Vagina (tissue), 2 donors: Measurements from ENCODE around the gene USH1C. TPM values are rescaled to one million over a fixed set of nuclear protein-coding genes. Genes with fewer than 3 reads are reported as not detected.

Experiments used
- DNase-seq, 2 donors: peaks; one replicate each; pipeline ENCODE4 v3.0.0-alpha.2; 2017; ENCODE audit errors: extremely low spot score in 2 of 2
- H3K27ac ChIP-seq: fragments of 200-600 bp; sonication (generic); one replicate; pipeline ENCODE4 v1.5.1; 2019
- H3K27me3 ChIP-seq: fragments of 200-600 bp; sonication (generic); one replicate; pipeline ENCODE4 v1.5.1; 2019
- H3K36me3 ChIP-seq, 2 donors: fragments of 200-600 bp; sonication (generic); one replicate each; pipeline ENCODE4 v1.5.1; 2017 to 2019
- H3K4me1 ChIP-seq: fragments of 200-600 bp; sonication (generic); one replicate; pipeline ENCODE4 v1.5.1; 2019
- H3K4me3 ChIP-seq, 2 donors: fragments of 200-600 bp; sonication (generic); 1 replicate in 1 of 2; 2 replicates in 1 of 2; pipeline ENCODE4 v1.5.1; 2016 to 2019
- H3K9me3 ChIP-seq: fragments of 200-600 bp; sonication (generic); one replicate; pipeline ENCODE4 v1.5.1; 2019
- POLR2A ChIP-seq, 2 donors: fragments of 450-650 bp; IDR thresholded peaks; one replicate each; pipeline ENCODE4 v1.6.1; 2017; ENCODE audit warnings: antibody characterized with exemption in 2 of 2, mild to moderate bottlenecking in 2 of 2, moderate library complexity in 2 of 2
- POLR2AphosphoS5 ChIP-seq, 2 donors: sonication (generic); formaldehyde crosslinking; IDR thresholded peaks; one replicate each; pipeline ENCODE4 v1.9.0; 2017; ENCODE audit warnings: antibody characterized with exemption in 2 of 2, mild to moderate bottlenecking in 2 of 2, low read depth in 1 of 2; ENCODE audit not compliant: insufficient read depth in 1 of 2
- intact Hi-C: fragments of 100-400 bp; cut with DNase I; formaldehyde crosslinking; loops from one replicate; pipeline ENCODE4 v1.15.1; 2023
- total RNA-seq: library from RNA; depleted of rRNA; stranded (reverse); fragments of >200 nt; gene quantifications from one replicate; pipeline ENCODE4 v1.2.3, GENCODE V29; 2016
- TF ChIP-seq, protein P1 (sequence below), 3 experiments: fragments of 450-650 bp in 2 of 3; fragments of 200-600 bp in 1 of 3; sonication (generic) in 1 of 3; IDR thresholded peaks; one replicate each; pipeline ENCODE4 v1.5.1; 2017 to 2019; ENCODE audit warnings: antibody characterized with exemption in 3 of 3, mild to moderate bottlenecking in 2 of 3, moderate library complexity in 2 of 3

USH1C gene
- total RNA-seq, 1 donor from 2014 or later, result not detected

DNA sequence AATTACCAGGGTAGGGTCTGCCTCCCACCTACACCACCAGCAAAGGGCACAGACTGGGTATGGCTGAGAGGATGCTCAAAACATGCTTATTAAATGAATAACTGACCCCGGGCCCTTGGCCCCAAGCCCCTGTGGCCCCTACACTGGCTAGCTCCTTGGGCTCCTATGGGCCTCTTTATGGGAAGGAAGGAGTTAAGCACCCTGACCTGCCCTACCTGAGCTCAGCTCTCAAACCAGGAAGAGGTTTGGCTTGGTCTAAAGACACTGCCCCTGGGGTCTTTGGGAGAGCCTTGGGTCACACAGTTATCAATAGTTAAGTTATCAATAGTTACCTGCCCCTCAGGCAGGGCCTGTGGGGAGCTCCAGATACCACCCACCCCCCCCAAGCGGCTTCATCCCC is 1.2 kb downstream of the USH1C start:
- H3K27ac ChIP-seq, result no peak overlapping the region
- no peak for DNase-seq
- no peak overlapping the region for H3K4me3 ChIP-seq
- TF ChIP-seq POLR2AphosphoS5 (IDR thresholded peaks at IDR 0.05; ENCODE audit: insufficient read depth in 1 of 2, low read depth in 1 of 2) (no peak), POLR2A (IDR thresholded peaks at IDR 0.05) (no peak)
- TF ChIP-seq, protein P1, sequence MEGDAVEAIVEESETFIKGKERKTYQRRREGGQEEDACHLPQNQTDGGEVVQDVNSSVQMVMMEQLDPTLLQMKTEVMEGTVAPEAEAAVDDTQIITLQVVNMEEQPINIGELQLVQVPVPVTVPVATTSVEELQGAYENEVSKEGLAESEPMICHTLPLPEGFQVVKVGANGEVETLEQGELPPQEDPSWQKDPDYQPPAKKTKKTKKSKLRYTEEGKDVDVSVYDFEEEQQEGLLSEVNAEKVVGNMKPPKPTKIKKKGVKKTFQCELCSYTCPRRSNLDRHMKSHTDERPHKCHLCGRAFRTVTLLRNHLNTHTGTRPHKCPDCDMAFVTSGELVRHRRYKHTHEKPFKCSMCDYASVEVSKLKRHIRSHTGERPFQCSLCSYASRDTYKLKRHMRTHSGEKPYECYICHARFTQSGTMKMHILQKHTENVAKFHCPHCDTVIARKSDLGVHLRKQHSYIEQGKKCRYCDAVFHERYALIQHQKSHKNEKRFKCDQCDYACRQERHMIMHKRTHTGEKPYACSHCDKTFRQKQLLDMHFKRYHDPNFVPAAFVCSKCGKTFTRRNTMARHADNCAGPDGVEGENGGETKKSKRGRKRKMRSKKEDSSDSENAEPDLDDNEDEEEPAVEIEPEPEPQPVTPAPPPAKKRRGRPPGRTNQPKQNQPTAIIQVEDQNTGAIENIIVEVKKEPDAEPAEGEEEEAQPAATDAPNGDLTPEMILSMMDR (IDR thresholded peaks at IDR 0.05), result no peak
- no peaks in the 10 kb centered on the region for H3K27me3 ChIP-seq
- intact Hi-C loops, result no loop called here
- peaks cover 6% of the 10 kb centered on the region for H3K4me1 ChIP-seq
- H3K36me3 ChIP-seq, result no peaks in the 10 kb centered on the region
- no peaks in the 10 kb centered on the region for H3K9me3 ChIP-seq

DNA sequence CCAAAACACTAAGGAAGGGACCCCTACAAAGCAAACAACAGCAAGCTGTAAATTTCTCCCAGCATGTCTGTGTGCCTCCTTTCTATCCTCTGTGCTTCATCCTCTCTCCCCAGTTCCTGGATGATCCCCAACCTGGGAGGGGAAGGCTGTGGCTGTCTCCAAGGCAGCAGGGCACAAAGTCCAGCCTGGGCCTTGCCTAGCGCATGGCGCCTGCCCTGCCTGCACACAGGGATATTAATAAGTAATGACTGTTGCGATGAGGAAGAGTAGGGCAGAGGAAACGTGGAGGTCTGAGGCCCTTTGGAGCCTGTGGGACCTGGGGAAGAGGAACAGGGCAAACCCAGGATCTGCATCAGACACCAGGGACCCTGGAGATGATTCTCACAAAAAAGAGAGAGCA is 2.0 kb downstream of the USH1C start:
- Histone ChIP-seq H3K27me3 (no peaks in the 10 kb centered on the region), H3K4me3 (no peak overlapping the region), H3K27ac (no peak overlapping the region), H3K36me3 (no peaks in the 10 kb centered on the region), H3K4me1 (peaks cover 6% of the 10 kb centered on the region), H3K9me3 (no peaks in the 10 kb centered on the region)
- TF ChIP-seq POLR2AphosphoS5 (IDR thresholded peaks at IDR 0.05; ENCODE audit: insufficient read depth in 1 of 2, low read depth in 1 of 2) (no peak), POLR2A (IDR thresholded peaks at IDR 0.05) (no peak)
- TF ChIP-seq, protein P1 (IDR thresholded peaks at IDR 0.05), result no peak
- intact Hi-C loops, result no loop called here
- no peak for DNase-seq

DNA sequence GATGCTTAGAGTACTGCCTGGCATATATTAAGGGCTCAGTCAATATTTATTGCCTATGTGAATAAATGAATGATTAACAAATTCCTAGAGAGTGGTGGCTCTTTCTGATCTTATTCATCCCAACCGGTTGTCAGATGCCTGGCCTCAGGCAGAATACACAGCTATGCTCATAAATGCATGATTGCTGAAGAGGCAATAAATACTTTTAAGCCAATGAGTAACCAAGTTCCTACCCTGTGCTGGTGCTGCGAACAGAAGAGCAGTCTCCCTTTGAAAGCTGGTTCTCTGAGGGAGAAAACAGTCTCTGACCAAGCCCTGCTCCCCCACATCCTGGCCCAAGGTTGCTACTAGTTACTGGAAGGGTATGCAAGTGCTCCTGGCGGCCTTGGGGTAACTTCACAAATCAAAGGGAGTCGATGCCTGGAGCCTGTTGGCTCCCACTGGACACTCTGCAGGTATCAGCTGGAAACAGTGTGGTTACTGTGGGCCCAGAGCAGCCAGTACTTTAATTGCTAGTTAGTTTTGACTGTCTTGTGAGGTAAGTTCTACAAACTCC is 2.8 kb downstream of the USH1C start:
- intact Hi-C loops, result no loop called here
- H3K9me3 ChIP-seq, result no peaks in the 10 kb centered on the region
- H3K36me3 ChIP-seq, result no peaks in the 10 kb centered on the region
- TF ChIP-seq, protein P1 (IDR thresholded peaks at IDR 0.05), result no peak
- TF ChIP-seq POLR2AphosphoS5 (IDR thresholded peaks at IDR 0.05; ENCODE audit: insufficient read depth in 1 of 2, low read depth in 1 of 2) (no peak), POLR2A (IDR thresholded peaks at IDR 0.05) (no peak)
- no peaks in the 10 kb centered on the region for H3K27me3 ChIP-seq
- H3K4me3 ChIP-seq, result no peak overlapping the region
- DNase-seq, result no peak
- no peak overlapping the region for H3K27ac ChIP-seq
- H3K4me1 ChIP-seq, result peaks cover 6% of the 10 kb centered on the region

DNA sequence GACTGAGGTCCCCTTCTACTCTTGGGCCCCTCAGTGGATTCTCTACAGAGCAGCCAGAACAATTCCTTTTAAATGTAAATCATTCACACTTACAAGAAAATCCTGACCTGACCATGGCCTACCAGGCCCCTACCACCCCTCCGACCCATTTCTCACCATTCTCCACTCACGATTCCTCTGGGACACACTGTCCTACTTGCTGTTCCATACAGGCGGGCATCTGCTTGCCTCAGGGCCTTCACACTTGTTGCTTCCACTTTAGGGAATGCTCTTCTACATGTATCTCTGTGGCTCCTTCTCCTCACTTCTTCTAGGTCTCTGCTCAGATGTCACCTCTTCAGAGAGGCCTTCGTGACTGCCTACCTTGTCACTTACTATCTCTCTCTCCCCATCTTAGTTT is 3.4 kb downstream of the USH1C start:
- TF ChIP-seq POLR2A (IDR thresholded peaks at IDR 0.05), result no peak
- TF ChIP-seq POLR2AphosphoS5 (IDR thresholded peaks at IDR 0.05; ENCODE audit: insufficient read depth in 1 of 2, low read depth in 1 of 2), result no peak
- TF ChIP-seq, protein P1 (IDR thresholded peaks at IDR 0.05), result no peak
- peaks cover 6% of the 10 kb centered on the region for H3K4me1 ChIP-seq
- H3K36me3 ChIP-seq, result no peaks in the 10 kb centered on the region
- no peak overlapping the region for H3K27ac ChIP-seq
- intact Hi-C loops, result no loop called here
- H3K4me3 ChIP-seq, result no peak overlapping the region
- no peak for DNase-seq
- no peaks in the 10 kb centered on the region for H3K27me3 ChIP-seq
- no peaks in the 10 kb centered on the region for H3K9me3 ChIP-seq

DNA sequence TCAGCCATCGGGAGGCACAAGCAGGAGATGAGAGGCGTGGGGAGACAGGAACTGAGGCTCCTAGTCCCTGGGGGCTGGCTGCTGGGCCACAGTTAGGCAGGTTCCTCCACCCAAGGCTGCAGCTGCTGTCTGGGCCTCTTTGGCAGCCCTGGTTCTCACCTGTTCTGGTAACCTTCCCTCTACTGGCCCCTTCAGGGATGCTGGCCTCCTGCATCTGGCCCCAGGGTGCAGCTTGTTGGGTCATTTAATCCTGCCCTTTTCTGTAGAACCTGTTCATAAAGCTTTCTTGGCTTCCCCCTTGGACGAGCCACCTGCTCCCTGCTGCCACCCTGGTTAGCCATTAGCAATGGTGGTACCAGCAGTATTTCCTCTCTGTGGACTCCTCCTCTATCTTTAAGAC is 5.5 kb downstream of the USH1C start:
- no peak for DNase-seq
- H3K36me3 ChIP-seq, result no peaks in the 10 kb centered on the region
- TF ChIP-seq, protein P1 (IDR thresholded peaks at IDR 0.05), result no peak
- no peak for TF ChIP-seq POLR2A (IDR thresholded peaks at IDR 0.05)
- TF ChIP-seq POLR2AphosphoS5 (IDR thresholded peaks at IDR 0.05; ENCODE audit: insufficient read depth in 1 of 2, low read depth in 1 of 2), result no peak
- no peak overlapping the region for H3K4me3 ChIP-seq
- no peaks in the 10 kb centered on the region for H3K4me1 ChIP-seq
- intact Hi-C loops, result no loop called here
- H3K9me3 ChIP-seq, result no peaks in the 10 kb centered on the region
- H3K27ac ChIP-seq, result no peak overlapping the region
- no peaks in the 10 kb centered on the region for H3K27me3 ChIP-seq
